Panc1 (cell line): ENCODE results near the gene LAMA5. TPM values are rescaled to one million over a fixed set of nuclear protein-coding genes. Genes with fewer than 3 reads are reported as not detected.

Experiments used
- ATAC-seq: fragments of 200-7000 bp; cut with Tn5 transposase; 2 replicates; pipeline ENCODE4 v1.9.1; 2020; ENCODE audit warnings: mild to moderate bottlenecking, moderate library complexity
- BruUV-seq: library from RNA; stranded (reverse); fragments of 400-500 nt; replicated peaks from 2 replicates; lab custom pipeline; 2021; lab: Mats Ljungman, UMichigan
- CTCF ChIA-PET: fragments of 300-600 bp; sonication (Branson Sonifier 250); formaldehyde crosslinking; loops from one replicate; lab custom pipeline; 2022; ENCODE audit warnings: antibody characterized with exemption; lab: Charles Lee
- POLR2A ChIA-PET: fragments of 300-600 bp; sonication (Branson Sonifier 250); formaldehyde crosslinking; loops from one replicate; lab custom pipeline; 2022; ENCODE audit warnings: antibody characterized with exemption; lab: Charles Lee
- DNase-seq: peaks from one replicate; pipeline ENCODE4 v3.0.0-alpha.2; 2010; ENCODE audit warnings: low read depth, low spot score
- H3K27ac ChIP-seq: 2 replicates; pipeline ENCODE4 v1.5.1; 2011; ENCODE audit warnings: mild to moderate bottlenecking, low read length, inconsistent platforms
- H3K27me3 ChIP-seq: fragments of 200-500 bp; sonication (Bioruptor generic); 2 replicates; pipeline ENCODE4 v1.6.0; 2014; ENCODE audit warnings: low read length, inconsistent platforms; ENCODE audit not compliant: control insufficient read depth, insufficient read depth
- H3K36me3 ChIP-seq: fragments of 200-500 bp; sonication (Bioruptor generic); 2 replicates; pipeline ENCODE4 v1.5.1; 2014; ENCODE audit warnings: inconsistent platforms, mild to moderate bottlenecking, low read length, moderate library complexity; ENCODE audit not compliant: control insufficient read depth, insufficient read depth
- H3K4me1 ChIP-seq: 2 replicates; pipeline ENCODE4 v1.5.1; 2011; ENCODE audit warnings: inconsistent platforms, mild to moderate bottlenecking, low read length, moderate library complexity; ENCODE audit not compliant: control insufficient read depth, insufficient read depth
- H3K4me3 ChIP-seq, 2 experiments: 2 replicates each; pipeline ENCODE4 v1.5.1; 2011 to 2012; ENCODE audit warnings: low read depth in 2 of 2, low read length in 2 of 2, mild to moderate bottlenecking in 2 of 2, inconsistent platforms in 1 of 2, moderate library complexity in 1 of 2
- H3K9me3 ChIP-seq: fragments of 200-500 bp; sonication (Bioruptor generic); 2 replicates; pipeline ENCODE4 v1.5.1; 2014; ENCODE audit warnings: low read depth, mild to moderate bottlenecking, inconsistent platforms, low read length, moderate library complexity; ENCODE audit not compliant: control insufficient read depth, insufficient read depth
- POLR2AphosphoS5 ChIP-seq: IDR thresholded peaks from 2 replicates; pipeline ENCODE4 v1.6.1; 2012; ENCODE audit warnings: mild to moderate bottlenecking, low read depth, low read length, moderate library complexity
- SIN3A ChIP-seq: IDR thresholded peaks from 2 replicates; pipeline ENCODE4 v1.6.1; 2012; ENCODE audit warnings: low read depth, mild to moderate bottlenecking, low read length, moderate library complexity, borderline replicate concordance; ENCODE audit not compliant: insufficient read depth
- in situ Hi-C: cut with HindIII; loops from 2 replicates; pipeline ENCODE4 v1.10.0; 2016; ENCODE audit warnings: low sequenced_read_pairs, low pct_unique_long_range_greater_than_20kb
- intact Hi-C: fragments of 100-400 bp; cut with micrococcal nuclease; formaldehyde crosslinking; loops from one replicate; pipeline ENCODE4 v1.10.0; 2022; ENCODE audit not compliant: unreplicated experiment
- total RNA-seq: library from RNA; stranded (reverse); gene quantifications from one replicate; pipeline ENCODE4 v1.2.1, GENCODE V29; 2021; ENCODE audit not compliant: unreplicated experiment
- TF ChIP-seq, protein P1 (sequence below), 2 experiments: IDR thresholded peaks; 2 replicates each; pipeline ENCODE4 v1.6.1; 2011 to 2012; ENCODE audit warnings: low read depth in 2 of 2, control low read depth in 1 of 2, low read length in 1 of 2, mild to moderate bottlenecking in 1 of 2, moderate library complexity in 1 of 2; ENCODE audit not compliant: insufficient read depth in 1 of 2
- TF ChIP-seq, protein P2 (sequence below): fragments of 450-650 bp; IDR thresholded peaks from 2 replicates; pipeline ENCODE4 v1.5.1; 2017; ENCODE audit warnings: mild to moderate bottlenecking

The LAMA5 gene
- total RNA-seq, 1 experiment from 2014 or later: 497 TPM

DNA sequence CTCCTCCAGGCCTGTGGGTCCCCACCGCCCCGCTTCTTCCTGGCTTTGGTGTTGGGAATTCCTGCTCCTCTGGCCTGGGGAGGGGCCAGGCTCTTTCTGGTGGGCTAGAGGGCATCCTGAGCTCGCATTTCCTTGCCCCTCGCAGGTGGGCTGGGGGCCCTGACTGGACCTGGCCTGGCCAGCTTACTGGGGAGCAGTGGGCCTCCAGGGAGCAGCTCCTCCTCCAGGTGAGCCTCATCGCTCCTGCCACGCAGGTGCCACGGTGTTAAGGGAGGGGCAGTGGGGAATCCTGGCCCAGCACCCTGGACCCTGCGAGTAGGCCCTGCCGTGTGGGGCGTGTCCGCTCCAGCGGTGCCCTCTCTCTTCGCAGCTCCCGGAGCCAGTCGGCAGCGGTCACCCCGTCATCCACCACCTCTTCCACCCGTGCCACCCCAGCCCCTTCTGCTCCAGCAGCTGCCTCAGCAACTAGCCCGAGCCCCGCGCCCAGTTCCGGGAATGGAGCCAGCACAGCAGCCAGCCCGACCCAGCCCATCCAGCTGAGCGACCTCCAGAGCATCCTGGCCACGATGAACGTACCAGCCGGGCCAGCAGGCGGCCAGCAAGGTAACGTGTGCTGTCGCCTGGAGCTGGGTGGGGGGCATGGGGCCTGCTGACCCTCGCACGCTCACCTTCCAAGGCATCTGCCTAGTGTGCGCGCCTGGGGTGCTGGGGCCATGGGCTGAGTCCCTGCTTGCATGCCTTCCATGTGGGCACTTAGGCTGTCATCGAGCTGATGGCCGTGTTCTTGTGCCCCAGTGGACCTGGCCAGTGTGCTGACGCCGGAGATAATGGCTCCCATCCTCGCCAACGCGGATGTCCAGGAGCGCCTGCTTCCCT is 59.6 kb downstream of the LAMA5 start:
- intact Hi-C loops (no loop called here), in situ Hi-C loops (no loop called here)
- ChIA-PET POLR2A (no interaction called here), CTCF (interaction anchor here (2.8 kb wide), 1 partner anchor 75 kb away, joined by 7 read pairs; no protein-coding TSS in a partner anchor)
- DNase-seq (no peak), ATAC-seq (no peak)
- BruUV-seq: no TSS peak
- H3K4me3 ChIP-seq: no peak overlapping the region
- peaks cover 9% of the 10 kb centered on the region for H3K36me3 ChIP-seq
- peak; percentile 49 for TF ChIP-seq POLR2AphosphoS5
- TF ChIP-seq, protein P1, sequence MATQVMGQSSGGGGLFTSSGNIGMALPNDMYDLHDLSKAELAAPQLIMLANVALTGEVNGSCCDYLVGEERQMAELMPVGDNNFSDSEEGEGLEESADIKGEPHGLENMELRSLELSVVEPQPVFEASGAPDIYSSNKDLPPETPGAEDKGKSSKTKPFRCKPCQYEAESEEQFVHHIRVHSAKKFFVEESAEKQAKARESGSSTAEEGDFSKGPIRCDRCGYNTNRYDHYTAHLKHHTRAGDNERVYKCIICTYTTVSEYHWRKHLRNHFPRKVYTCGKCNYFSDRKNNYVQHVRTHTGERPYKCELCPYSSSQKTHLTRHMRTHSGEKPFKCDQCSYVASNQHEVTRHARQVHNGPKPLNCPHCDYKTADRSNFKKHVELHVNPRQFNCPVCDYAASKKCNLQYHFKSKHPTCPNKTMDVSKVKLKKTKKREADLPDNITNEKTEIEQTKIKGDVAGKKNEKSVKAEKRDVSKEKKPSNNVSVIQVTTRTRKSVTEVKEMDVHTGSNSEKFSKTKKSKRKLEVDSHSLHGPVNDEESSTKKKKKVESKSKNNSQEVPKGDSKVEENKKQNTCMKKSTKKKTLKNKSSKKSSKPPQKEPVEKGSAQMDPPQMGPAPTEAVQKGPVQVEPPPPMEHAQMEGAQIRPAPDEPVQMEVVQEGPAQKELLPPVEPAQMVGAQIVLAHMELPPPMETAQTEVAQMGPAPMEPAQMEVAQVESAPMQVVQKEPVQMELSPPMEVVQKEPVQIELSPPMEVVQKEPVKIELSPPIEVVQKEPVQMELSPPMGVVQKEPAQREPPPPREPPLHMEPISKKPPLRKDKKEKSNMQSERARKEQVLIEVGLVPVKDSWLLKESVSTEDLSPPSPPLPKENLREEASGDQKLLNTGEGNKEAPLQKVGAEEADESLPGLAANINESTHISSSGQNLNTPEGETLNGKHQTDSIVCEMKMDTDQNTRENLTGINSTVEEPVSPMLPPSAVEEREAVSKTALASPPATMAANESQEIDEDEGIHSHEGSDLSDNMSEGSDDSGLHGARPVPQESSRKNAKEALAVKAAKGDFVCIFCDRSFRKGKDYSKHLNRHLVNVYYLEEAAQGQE (IDR thresholded peaks at IDR 0.05; ENCODE audit: insufficient read depth in 1 of 2, low read depth in 2 of 2, low read length in 1 of 2): no peak
- peaks cover 63% of the 10 kb centered on the region for H3K4me1 ChIP-seq
- H3K9me3 ChIP-seq: no peaks in the 10 kb centered on the region
- peak overlapping the region; percentile 91 for H3K27ac ChIP-seq
- no peaks in the 10 kb centered on the region for H3K27me3 ChIP-seq

GRCh38 chr20:62306414-62307187 is 60.5 kb downstream of the LAMA5 start:
- Histone ChIP-seq H3K36me3 (peaks cover 7% of the 10 kb centered on the region), H3K4me1 (peaks cover 63% of the 10 kb centered on the region), H3K27me3 (no peaks in the 10 kb centered on the region), H3K9me3 (no peaks in the 10 kb centered on the region), H3K4me3 (peak overlapping the region; percentile 0 to 83; a peak in 2 of 4 replicates), H3K27ac (peak overlapping the region; percentile 91)
- ChIA-PET CTCF (interaction anchor here (0.8 to 2.8 kb wide), 3 partner anchors 76 to 238 kb away, joined by 3 to 7 read pairs (median 3); no protein-coding TSS in a partner anchor), POLR2A (interaction anchor here (0.6 to 1.3 kb wide), 2 partner anchors 54 to 69 kb away, joined by 5 to 7 read pairs; no protein-coding TSS in a partner anchor)
- in situ Hi-C loops: no loop called here
- DNase-seq: no peak
- TF ChIP-seq, protein P2, sequence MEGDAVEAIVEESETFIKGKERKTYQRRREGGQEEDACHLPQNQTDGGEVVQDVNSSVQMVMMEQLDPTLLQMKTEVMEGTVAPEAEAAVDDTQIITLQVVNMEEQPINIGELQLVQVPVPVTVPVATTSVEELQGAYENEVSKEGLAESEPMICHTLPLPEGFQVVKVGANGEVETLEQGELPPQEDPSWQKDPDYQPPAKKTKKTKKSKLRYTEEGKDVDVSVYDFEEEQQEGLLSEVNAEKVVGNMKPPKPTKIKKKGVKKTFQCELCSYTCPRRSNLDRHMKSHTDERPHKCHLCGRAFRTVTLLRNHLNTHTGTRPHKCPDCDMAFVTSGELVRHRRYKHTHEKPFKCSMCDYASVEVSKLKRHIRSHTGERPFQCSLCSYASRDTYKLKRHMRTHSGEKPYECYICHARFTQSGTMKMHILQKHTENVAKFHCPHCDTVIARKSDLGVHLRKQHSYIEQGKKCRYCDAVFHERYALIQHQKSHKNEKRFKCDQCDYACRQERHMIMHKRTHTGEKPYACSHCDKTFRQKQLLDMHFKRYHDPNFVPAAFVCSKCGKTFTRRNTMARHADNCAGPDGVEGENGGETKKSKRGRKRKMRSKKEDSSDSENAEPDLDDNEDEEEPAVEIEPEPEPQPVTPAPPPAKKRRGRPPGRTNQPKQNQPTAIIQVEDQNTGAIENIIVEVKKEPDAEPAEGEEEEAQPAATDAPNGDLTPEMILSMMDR: no peak; the same call in 1 of the 2 replicates
- TF ChIP-seq SIN3A: peak; percentile 69; the same call in 1 of the 2 replicates
- no peak for ATAC-seq
- BruUV-seq: no TSS peak
- intact Hi-C loops: no loop called here
